NCI-H128 (cell line): Measurements from ENCODE around the gene SMIM32.

Experiments
- DNase-seq: peaks from one replicate; lab custom pipeline; 2025; ENCODE audit not compliant: unreplicated experiment; lab: John Stamatoyannopoulos, UW

SMIM32 gene

GRCh38 chr5:136208916-136209315 lies 16.0 kb upstream of the SMIM32 start:
- DNase-seq = no peak

DNA sequence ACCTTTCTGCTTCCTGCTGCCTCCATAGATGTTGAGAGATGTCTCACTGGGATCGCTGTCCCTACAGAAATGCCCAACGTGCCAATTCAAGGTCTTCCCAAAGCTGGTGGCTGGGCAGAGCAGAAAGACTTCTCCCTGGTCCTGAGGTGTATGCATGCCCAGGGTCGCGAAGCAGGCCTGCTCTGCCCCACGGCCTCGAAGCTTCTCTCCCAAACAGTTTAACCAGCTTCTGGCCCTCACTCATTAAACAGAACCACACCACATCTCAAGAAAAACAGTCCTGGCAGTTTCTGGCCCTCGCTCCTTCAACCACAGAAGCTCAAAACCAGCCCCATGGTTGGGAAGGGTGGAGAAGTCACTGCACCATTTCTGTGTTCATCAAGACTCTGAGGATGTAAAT lies 14.7 kb upstream of the SMIM32 start:
- no peak for DNase-seq

- DNase-seq = no peak
Measured at GRCh38 chr5:136206361-136206760, 13.4 kb upstream of the SMIM32 start.

DNA sequence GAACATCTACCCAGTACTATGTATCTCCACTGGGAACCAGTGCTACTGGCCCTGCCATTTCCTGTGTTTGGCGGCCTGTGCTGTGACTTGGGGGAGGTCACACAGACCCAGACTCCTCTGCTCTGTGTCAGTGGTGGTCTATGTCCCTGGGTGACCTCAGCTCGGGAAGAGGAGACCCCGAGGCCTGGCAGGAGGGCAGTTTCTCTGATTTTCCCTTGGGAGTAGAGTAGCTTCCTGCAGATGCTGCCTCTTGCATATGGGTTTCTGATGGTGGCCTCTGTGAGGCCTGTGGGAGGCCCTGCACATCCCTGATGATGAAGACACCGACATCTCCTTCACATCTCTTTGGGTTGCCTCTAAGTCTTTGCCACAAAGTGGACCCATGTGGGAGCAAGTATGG lies 13.0 kb upstream of the SMIM32 start:
- no peak for DNase-seq

DNA sequence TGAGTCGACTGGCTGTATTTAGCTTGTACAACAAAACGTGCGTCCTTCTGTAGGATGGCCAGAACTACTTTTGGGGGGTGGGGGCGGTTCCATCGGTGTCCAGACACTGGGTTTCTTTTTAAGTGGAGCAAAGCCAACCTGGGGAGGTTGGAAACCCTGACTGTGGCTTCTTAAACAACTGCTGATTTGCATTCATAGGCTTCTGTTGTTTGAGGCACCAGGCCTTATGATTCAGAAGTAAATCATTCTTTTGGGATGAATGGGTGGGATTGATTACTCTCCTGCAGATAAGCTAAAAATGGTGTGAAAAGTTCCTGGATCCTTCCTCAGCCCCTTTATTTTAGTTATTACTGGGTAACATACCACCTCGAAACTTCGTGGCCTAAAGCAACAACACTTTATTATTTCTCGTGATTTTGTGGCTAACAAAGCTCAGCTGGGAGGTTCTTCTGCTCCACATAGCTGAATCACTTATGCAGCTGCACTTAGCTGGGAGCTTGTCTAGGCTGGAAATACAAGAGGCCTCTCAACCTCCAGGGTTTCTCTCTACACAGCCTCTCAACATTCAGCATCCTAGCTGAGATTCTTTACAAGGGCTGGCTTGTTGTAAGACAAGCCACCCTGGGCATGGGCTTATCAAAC lies 12.2 kb upstream of the SMIM32 start:
- no peak for DNase-seq

DNA sequence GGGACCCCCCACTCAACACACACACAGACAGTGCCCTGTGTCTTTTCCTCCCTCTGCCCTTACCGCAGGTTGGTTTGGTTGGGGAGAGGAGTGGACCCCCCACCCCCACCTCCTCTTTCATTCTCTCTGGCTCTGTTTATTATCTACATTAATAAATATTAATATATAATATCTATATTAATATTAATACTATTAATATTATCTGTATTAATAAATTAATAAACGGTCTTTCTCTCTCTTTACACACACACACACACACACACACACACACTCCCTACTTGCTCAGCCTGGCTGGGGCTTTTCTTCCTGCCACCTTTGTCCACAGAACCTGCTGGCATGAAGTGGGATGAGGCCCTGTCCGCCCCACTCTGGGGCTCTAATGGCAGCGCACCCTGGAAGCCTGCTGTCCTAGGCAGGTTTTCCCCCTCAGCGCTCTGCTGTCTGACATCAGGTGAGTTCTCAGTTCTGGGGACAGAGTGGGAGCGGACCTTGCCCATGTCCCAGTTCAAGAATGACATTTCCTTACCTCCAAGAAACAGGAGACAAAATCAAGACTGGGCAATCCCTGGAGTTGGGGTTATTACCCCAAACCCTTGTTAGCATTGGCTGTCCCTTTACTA lies 10.5 kb upstream of the SMIM32 start:
- DNase-seq = no peak

GRCh38 chr5:136202469-136203205 lies 9.7 kb upstream of the SMIM32 start:
- DNase-seq = no peak

- no peak for DNase-seq
Measured at GRCh38 chr5:136201870-136202269, 8.9 kb upstream of the SMIM32 start.

DNA sequence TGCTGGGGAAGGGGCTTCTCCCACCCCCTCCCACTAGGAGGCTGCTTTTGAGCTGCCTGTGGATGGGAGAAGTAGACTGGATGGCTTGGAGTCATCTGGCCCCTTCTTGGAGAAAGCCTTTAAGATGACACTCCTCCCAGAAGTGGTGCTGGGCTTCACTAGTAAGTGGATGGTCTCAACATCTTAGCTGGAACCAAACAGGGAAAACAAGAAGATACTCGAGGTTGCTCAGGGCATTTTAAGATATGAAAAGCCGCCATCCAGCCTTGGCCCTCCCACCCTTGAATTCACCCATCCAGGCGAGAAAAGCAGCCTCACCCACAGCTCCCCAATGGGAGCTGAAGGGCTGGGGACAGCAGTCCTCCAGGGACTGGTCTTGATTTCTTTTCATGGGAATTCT lies 7.8 kb upstream of the SMIM32 start:
- DNase-seq = no peak

DNA sequence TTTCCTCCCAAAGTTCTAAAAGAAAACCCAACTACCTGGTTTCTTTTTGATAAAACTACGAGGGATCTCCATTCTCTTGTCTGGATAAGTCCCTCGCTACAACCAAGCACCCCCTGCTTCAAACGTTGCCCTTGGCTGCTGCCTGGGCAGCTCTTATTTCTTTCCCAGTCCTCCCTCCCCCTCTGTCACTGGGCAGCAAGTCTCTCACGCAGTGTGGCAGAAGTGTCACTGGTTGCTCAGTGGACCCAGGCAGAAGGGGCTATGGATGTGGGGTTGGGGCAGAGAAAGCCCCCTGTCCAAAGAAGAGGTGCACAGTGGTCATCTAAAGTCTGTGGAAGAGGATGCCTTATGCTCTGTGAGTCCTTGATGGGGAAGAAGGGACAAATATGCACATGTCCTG lies 7.2 kb upstream of the SMIM32 start:
- no peak for DNase-seq

DNA sequence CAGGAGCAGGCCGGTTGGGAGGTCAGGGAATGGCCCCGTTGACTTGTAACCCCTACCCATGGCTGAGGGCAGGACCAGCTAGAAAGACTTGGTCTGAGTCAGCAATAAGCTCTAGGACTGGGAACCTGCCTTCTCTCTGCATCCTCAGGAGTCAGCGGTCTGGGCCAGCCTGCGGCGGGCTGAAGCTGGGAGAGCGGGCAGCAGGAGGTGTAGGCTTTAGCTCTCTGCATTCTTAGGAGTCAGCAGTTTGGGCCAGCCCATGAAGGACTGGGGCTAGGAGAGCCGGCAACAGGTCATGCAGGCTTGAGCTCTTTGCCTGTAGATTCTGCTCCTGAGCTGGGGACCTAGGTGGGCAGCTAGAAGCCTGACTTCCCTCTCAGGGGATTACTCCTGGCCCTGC lies 6.4 kb upstream of the SMIM32 start:
- no peak for DNase-seq

DNA sequence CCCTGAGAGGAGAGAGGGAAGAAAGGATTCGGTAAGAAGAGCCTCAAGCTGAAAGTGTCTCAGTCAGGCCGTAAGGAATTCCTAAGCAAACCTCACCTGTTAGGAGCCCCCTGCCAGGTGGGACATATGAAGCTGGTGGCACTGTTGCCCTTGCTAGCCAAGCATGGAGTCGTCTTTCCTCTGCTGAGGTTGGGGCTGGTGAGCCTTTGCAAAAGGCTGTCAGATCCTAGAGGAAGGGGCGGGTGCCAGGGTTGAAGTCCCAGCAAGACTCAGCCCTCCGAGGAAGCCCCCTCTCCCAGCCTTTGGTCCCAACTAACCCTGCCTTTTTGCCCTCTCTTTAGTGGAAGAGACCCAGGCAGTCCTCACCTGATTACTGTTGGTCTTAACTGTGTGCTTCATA lies 5.5 kb upstream of the SMIM32 start:
- DNase-seq = no peak

DNA sequence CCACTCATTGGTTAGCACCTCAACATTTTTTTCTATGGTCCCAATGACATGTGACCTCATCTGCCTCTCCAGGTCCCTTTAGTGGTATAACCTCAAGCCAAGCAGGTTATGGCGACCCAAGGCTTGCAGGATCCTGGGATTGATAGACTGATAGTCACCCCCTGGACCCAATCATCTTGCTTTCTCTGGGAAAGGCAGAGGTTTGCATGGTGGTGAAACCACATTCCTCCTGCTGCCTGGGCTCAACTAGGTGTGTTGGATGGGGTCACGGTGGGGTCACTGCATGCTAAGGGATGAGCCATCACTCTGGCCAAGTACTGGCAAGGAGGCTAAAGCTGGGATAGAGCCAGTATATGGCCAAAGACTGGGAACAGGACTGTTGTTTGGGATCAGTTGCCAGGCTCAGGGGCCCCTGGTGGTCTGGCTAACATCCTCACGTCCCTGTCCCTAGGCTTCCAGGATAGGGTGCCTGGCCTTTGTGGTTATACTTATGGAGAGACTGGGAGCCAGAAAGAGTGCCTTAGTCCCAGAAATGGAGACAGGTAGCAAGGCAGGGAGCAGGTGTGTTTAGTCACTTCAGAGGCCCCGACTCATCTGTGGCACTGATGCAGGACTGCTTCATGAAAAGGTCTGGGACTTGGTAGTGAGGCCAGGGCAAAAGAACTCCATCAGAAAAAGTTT lies 4.6 kb upstream of the SMIM32 start:
- DNase-seq = no peak

- DNase-seq = no peak
Measured at GRCh38 chr5:136195971-136196820, 3.2 kb upstream of the SMIM32 start.

GRCh38 chr5:136194576-136194975 lies 1.6 kb upstream of the SMIM32 start:
- no peak for DNase-seq

DNA sequence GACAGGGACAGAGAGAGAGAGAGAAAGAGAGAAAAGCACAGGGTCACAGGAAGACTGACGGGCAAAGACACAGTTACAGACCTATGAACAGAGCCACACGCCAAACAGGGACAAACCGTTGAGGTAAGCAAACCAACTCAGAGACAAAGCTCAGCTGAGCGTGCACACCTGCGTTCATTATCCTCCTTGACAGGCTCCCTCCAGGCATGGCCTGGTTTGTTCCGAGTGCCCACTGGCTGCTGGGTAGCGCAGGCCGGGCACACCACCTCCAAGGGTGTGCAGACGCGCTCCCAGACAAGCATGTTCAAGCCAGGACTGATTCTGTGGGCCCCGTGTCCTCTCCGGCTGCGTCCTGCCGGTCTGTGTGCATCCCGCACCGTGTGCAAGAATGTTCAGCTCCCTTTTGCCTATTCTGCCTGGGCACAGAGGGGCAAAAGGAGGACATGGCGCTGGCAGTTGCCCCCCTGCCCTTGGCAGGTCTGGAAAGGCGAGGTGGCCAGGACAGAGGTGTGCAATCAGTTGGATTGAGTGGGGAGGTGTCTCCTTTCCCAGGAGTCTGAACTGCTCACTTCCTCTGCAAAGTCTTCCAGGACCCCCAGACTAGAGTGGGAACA lies 467 bp upstream of the SMIM32 start:
- DNase-seq = no peak

- DNase-seq = no peak
Measured at GRCh38 chr5:136192015-136192525, 892 bp downstream of the SMIM32 start.

- no peak for DNase-seq
Measured at GRCh38 chr5:136191304-136192014, 1.5 kb downstream of the SMIM32 start.

- DNase-seq = no peak
Measured at GRCh38 chr5:136190904-136191303, 2.1 kb downstream of the SMIM32 start.
